SW480 (cell line): ENCODE measurements around the gene ZNF197.
"Not testable (repeated sequence)": the region's sequence is repeated elsewhere in the genome, so short reads cannot be mapped to it uniquely, and the experiment has no call there.

Experiments
- DNase-seq: peaks from one replicate; pipeline ENCODE4 v3.0.0-alpha.2; 2016; ENCODE audit warnings: low spot score

Gene ZNF197

DNA sequence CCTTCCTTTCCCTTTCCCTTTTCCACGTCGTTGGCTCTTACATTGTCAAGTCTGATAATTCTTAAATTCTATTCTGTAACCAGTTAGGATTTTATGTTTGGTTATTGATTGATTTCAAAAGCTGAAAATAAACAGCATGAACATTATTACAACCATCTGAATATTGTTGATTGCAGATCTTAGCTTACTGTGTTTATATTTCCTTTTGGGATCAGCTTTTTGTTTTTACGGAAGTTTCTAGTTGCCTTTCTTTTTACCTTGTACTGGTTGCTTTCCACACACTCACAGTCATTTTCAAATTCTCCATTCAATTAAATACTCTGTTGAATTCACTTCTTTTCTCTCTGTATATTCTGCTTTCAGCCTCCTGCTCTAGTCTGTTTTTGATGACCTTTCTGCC lies 40.3 kb downstream of the ZNF197 start:
- DNase-seq = no peak

- DNase-seq = no peak
Observed at GRCh38 chr3:44666346-44666745, 41.5 kb downstream of the ZNF197 start.

GRCh38 chr3:44669760-44670159 lies 44.9 kb downstream of the ZNF197 start:
- DNase-seq = no peak

DNA sequence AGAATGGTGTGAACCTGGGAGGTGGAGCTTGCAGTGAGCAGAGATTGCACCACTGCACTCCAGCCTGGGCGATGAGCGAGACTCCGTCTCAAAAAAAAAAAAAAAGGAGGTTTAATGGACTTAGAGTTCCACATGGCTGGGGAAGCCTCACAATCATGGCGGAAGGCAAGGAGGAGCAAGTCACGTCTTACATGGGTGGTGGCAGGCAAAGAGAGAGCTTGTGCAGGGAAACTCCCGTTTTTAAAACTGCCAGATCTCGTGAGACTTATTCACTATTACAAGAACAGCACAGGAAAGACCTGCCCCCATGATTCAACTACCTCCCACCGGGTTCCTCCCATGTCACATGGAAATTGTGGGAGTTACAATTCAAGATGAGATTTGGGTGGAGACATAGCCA lies 48.6 kb downstream of the ZNF197 start:
- DNase-seq = not testable (repeated sequence)

- DNase-seq = no peak
Observed at GRCh38 chr3:44674211-44674610, 49.4 kb downstream of the ZNF197 start.

- DNase-seq = no peak
Observed at GRCh38 chr3:44678480-44679116, 53.8 kb downstream of the ZNF197 start.

DNA sequence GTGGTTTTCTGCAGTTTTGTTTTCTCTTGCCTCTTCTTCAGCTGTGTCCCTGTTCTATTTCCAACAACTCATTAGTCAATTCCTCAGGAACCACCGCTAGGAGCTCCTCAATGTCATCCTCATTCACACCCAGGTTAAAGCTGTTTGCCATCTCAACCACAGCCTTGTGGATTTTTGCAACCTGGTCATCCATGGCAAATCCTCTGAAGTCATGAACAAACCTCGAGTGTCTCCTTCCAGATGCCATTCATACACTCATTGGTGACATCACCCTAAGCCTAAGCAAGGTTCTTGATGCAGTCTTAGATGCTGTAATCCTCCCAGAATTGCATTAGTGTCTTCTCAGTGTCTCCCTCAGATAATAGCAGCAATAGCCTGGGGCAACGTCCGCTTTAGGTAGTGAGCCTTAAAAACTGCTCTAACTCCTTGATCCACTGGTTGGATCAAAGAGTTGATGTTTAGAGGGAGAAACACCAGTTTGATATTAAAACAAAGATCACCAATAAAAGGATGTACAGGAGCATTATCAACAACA lies 56.2 kb downstream of the ZNF197 start:
- DNase-seq = no peak

DNA sequence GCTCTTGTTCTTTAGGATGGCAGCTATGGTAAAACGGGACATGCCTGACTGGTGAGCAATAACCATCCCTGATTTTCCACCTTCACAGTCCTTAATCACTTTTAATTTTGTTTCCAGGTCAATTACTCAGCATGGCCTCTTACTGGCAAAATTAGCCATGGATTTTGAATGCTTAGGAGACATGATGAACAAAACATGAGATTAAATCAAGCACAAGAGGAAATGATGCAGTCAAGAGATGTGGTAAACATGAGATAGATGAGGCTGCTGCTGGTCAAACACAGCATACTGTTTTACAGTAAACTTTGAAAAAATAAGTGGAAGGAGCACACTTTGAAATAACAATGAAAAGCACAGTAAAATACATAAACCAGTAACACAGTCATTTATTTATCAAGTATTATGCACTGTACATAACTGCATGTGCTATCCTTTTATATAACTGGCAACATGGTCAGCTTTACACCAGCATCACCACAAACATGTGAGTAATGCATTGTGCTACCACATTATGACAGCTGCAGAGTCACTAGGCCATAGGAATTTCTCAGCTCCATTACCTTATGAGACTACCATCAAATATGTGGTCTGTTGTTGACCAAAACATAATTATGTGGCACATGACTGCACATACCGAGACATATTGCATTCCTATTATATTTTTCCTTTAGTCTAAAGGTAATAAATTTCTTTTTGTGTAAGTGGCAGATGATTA lies 57.5 kb downstream of the ZNF197 start:
- DNase-seq = peak; percentile 78

DNA sequence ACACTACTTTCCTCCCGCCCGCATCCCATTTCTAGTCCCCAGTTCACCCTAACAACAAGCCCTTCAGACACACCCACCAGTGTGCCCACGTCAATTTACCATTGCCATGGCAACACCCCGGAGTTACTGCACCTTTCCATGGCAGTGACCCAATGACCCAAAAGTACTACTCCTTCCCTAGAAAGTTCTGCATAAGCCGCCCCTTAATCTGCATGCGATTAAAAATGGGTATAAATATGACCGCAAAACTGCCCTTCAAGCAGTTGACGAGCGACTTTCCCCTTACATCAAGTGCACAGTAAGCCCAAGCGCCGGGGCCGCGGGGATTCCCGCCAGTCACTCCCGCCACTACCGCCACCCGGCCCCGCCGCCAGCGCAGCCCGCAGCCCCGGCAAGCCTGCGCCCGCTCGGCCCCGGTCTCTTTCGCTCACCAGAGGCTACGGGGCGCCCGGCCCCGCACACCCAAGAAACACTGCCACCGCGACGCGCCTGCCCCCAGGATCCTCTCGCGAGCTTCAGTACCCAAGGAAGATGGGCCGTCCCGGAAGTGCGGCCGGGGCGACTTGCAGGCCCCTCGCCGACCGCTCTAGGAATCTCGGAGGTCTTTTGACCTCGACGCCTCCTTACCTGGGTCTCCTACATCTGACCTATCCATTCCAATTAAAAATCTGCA lies 60.4 kb downstream of the ZNF197 start:
- DNase-seq = no peak

GRCh38 chr3:44687898-44688297 lies 63.1 kb downstream of the ZNF197 start:
- no peak for DNase-seq
